Stimulated activated CD4-positive, alpha-beta T cell treated with anti-CD3 and anti-CD28 coated beads, TNF-alpha, amount 100 ng/mL, for 4 hours (primary cell): ENCODE data around the gene TMEM221.

Experiments used
- DNase-seq, 3 experiments: peaks; one replicate each; pipeline ENCODE4 v3.0.0-alpha.2; 2020; ENCODE audit warnings: low read depth in 3 of 3

The TMEM221 gene

GRCh38 chr19:17445526-17446165 is 2.8 kb downstream of the TMEM221 start:
- no peak for DNase-seq

- no peak for DNase-seq
Measured at GRCh38 chr19:17441241-17442021, 7.0 kb downstream of the TMEM221 start.

GRCh38 chr19:17436874-17437267 is 11.6 kb downstream of the TMEM221 start:
- no peak for DNase-seq

- DNase-seq, result no peak
Measured at GRCh38 chr19:17436094-17436873, 12.2 kb downstream of the TMEM221 start.

GRCh38 chr19:17435218-17435617 is 13.2 kb downstream of the TMEM221 start:
- DNase-seq, result no peak

- DNase-seq, result no peak
Measured at GRCh38 chr19:17431417-17431816, 17.1 kb downstream of the TMEM221 start.

- DNase-seq, result no peak
Measured at GRCh38 chr19:17429641-17430113, 18.8 kb downstream of the TMEM221 start.

GRCh38 chr19:17424743-17425365 is 23.6 kb downstream of the TMEM221 start:
- no peak for DNase-seq

GRCh38 chr19:17423429-17424208 is 24.8 kb downstream of the TMEM221 start:
- no peak for DNase-seq

- DNase-seq, result no peak
Measured at GRCh38 chr19:17421942-17422341, 26.5 kb downstream of the TMEM221 start.

- no peak for DNase-seq
Measured at GRCh38 chr19:17420475-17420924, 28.0 kb downstream of the TMEM221 start.

- peak; percentile 84 to 93 (median 90) for DNase-seq
Measured at GRCh38 chr19:17419621-17420474, 28.6 kb downstream of the TMEM221 start, which contains the start of gene MVB12A. Gene MVB12A (plus strand): TSS chr19:17420047. CDS start chr19:17420136, 89 bp downstream.

- no peak for DNase-seq
Measured at GRCh38 chr19:17419154-17419620, 29.3 kb downstream of the TMEM221 start.

- no peak for DNase-seq
Measured at GRCh38 chr19:17418710-17419109, 29.8 kb downstream of the TMEM221 start.

- DNase-seq, result no peak
Measured at GRCh38 chr19:17415121-17415520, 33.3 kb downstream of the TMEM221 start.

GRCh38 chr19:17414097-17414496 is 34.4 kb downstream of the TMEM221 start:
- DNase-seq, result no peak

- no peak for DNase-seq
Measured at GRCh38 chr19:17411801-17412200, 36.7 kb downstream of the TMEM221 start.

GRCh38 chr19:17409990-17410389 is 38.5 kb downstream of the TMEM221 start:
- DNase-seq, result no peak

GRCh38 chr19:17406887-17407196 is 41.6 kb downstream of the TMEM221 start:
- no peak for DNase-seq
